NCI-H69 (cell line): Measurements from ENCODE around the gene CD164.

Experiments
- DNase-seq: peaks from one replicate; lab custom pipeline; 2025; lab: John Stamatoyannopoulos, UW

CD164 gene

GRCh38 chr6:109381747-109382575 lies at the start of gene CD164:
CD164 (minus strand) TSS chr6:109382467; CDS start chr6:109382378, 89 bp downstream.
- DNase-seq = peak; percentile 96

GRCh38 chr6:109429496-109429895 lies 47.2 kb upstream of the CD164 start:
- peak; percentile 63 for DNase-seq

GRCh38 chr6:109428889-109429477 lies 46.7 kb upstream of the CD164 start:
- peak; percentile 70 for DNase-seq

- DNase-seq = no peak
Measured at GRCh38 chr6:109424946-109425345, 42.7 kb upstream of the CD164 start.

- no peak for DNase-seq
Measured at GRCh38 chr6:109421184-109421583, 38.9 kb upstream of the CD164 start.

GRCh38 chr6:109420751-109421150 lies 38.5 kb upstream of the CD164 start:
- peak; percentile 4 for DNase-seq

GRCh38 chr6:109417646-109418045 lies 35.4 kb upstream of the CD164 start:
- no peak for DNase-seq

GRCh38 chr6:109411034-109411433 lies 28.8 kb upstream of the CD164 start:
- no peak for DNase-seq

GRCh38 chr6:109406196-109406595 lies 23.9 kb upstream of the CD164 start:
- no peak for DNase-seq

- DNase-seq = peak; percentile 19
Measured at GRCh38 chr6:109397020-109397419, 14.8 kb upstream of the CD164 start.

- DNase-seq = no peak
Measured at GRCh38 chr6:109396046-109396718, 13.9 kb upstream of the CD164 start.

GRCh38 chr6:109393886-109394281 lies 11.6 kb upstream of the CD164 start:
- DNase-seq = no peak

GRCh38 chr6:109393157-109393885 lies 11.1 kb upstream of the CD164 start:
- no peak for DNase-seq

- DNase-seq = no peak
Measured at GRCh38 chr6:109389650-109390274, 7.5 kb upstream of the CD164 start.

- no peak for DNase-seq
Measured at GRCh38 chr6:109388265-109388664, 6.0 kb upstream of the CD164 start.

GRCh38 chr6:109383438-109383940 lies 1.2 kb upstream of the CD164 start:
- peak; percentile 26 for DNase-seq

- DNase-seq = peak; percentile 93
Measured at GRCh38 chr6:109382576-109383437, 540 bp upstream of the CD164 start.

- peak; percentile 61 for DNase-seq
Measured at GRCh38 chr6:109381061-109381746, 1.1 kb downstream of the CD164 start.

- no peak for DNase-seq
Measured at GRCh38 chr6:109379711-109380110, 2.6 kb downstream of the CD164 start.

- DNase-seq = no peak
Measured at GRCh38 chr6:109377717-109378116, 4.5 kb downstream of the CD164 start.
